K562 (cell line): ENCODE data around the gene SH3BP5. TPM values are rescaled to one million over a fixed set of nuclear protein-coding genes. Genes with fewer than 3 reads are reported as not detected.

ENCODE experiments used
- ATF1 ChIP-seq, 2 experiments: fragments of 450-650 bp in 1 of 2; IDR thresholded peaks; 2 replicates each; pipeline ENCODE4 v1.6.1; 2016; ENCODE audit warnings: missing compliant biosample characterization in 1 of 2, missing genetic modification characterization in 1 of 2
- CBX1 ChIP-seq: sonication (generic); IDR thresholded peaks from 2 replicates; pipeline ENCODE4 v1.6.1; 2016; ENCODE audit warnings: antibody characterized with exemption, low read depth, mild to moderate bottlenecking
- CEBPG ChIP-seq, 3 experiments: fragments of 200-800 bp in 1 of 3; sonication (Bioruptor generic) in 1 of 3; sonication (generic) in 1 of 3; formaldehyde crosslinking in 1 of 3; IDR thresholded peaks in 2 of 3; conservative IDR thresholded peaks in 1 of 3; 2 replicates each; pipeline versions ENCODE4 v1.6.1 to v1.8.0; 2016 to 2022; ENCODE audit warnings: missing compliant biosample characterization in 2 of 3, missing genetic modification characterization in 2 of 3, mild to moderate bottlenecking in 1 of 3, missing genetic modification reagents in 1 of 3
- CGGBP1 ChIP-seq: fragments of 250-450 bp; sonication (Bioruptor Pico); IDR thresholded peaks from 2 replicates; pipeline ENCODE4 v1.9.0; 2021; ENCODE audit warnings: mild to moderate bottlenecking
- CHD2 ChIP-seq: IDR thresholded peaks from 2 replicates; pipeline ENCODE4 v1.6.1; 2011; ENCODE audit warnings: low read depth, low read length
- COPS2 ChIP-seq: fragments of 450-650 bp; conservative IDR thresholded peaks from 2 replicates; pipeline ENCODE4 v1.6.1; 2016; ENCODE audit warnings: mild to moderate bottlenecking, moderate library complexity
- FOXA1 ChIP-seq: fragments of 450-650 bp; IDR thresholded peaks from 2 replicates; pipeline ENCODE4 v1.6.1; 2016; ENCODE audit warnings: mild to moderate bottlenecking, borderline replicate concordance
- GABPA ChIP-seq: fragments of 200-800 bp; sonication (Bioruptor generic); conservative IDR thresholded peaks from 2 replicates; pipeline ENCODE4 v1.6.1; 2016; ENCODE audit warnings: low read depth, missing genetic modification characterization, missing compliant biosample characterization
- GATA2 ChIP-seq: sonication (generic); formaldehyde crosslinking; IDR thresholded peaks from 2 replicates; pipeline ENCODE4 v1.4.0; 2020; ENCODE audit warnings: mild to moderate bottlenecking, missing genetic modification reagents
- IRF2 ChIP-seq: sonication (generic); formaldehyde crosslinking; IDR thresholded peaks from 2 replicates; pipeline ENCODE4 v1.8.1; 2022; ENCODE audit warnings: mild to moderate bottlenecking, missing genetic modification reagents
- MAX ChIP-seq: sonication (generic); formaldehyde crosslinking; IDR thresholded peaks from 2 replicates; pipeline ENCODE4 v1.9.0; 2022; ENCODE audit warnings: mild to moderate bottlenecking, missing genetic modification reagents
- SPI1 ChIP-seq: IDR thresholded peaks from 2 replicates; pipeline ENCODE4 v1.6.1; 2011; ENCODE audit warnings: low read depth, low read length, control low read depth, borderline replicate concordance
- polyA plus RNA-seq, 8 experiments: library from polyadenylated mRNA; depleted of rRNA in 4 of 8; stranded (reverse) in 5 of 8; unstranded in 3 of 8; fragments of >200 nt; fragmentation: Nextera tagmentation in 2 of 8; fragmentation: Illumina TruSeq in 1 of 8; extraction: Ambion mirVana in 2 of 8; extraction: Trizol in 1 of 8; gene quantifications; 2 replicates each; pipeline versions ENCODE4 v1.2.1 to v1.2.3, GENCODE V29; 2011 to 2014; ENCODE audit warnings: inconsistent platforms in 1 of 8, missing spikeins in 1 of 8
- total RNA-seq, 7 experiments: library from RNA; depleted of rRNA in 6 of 7; stranded (reverse); fragments of >200 nt in 6 of 7; fragmentation: Illumina TruSeq in 2 of 7; extraction: Trizol in 2 of 7; gene quantifications; 2 replicates each; pipeline versions ENCODE4 v1.2.1 to v1.2.3, GENCODE V29; 2011 to 2021; ENCODE audit warnings: low replicate concordance in 1 of 7
- TF ChIP-seq, protein P1 (sequence below): fragments of 450-650 bp; formaldehyde crosslinking; IDR thresholded peaks from 2 replicates; pipeline ENCODE4 v1.4.0; 2020; ENCODE audit warnings: mild to moderate bottlenecking, moderate library complexity
- TF ChIP-seq, protein P2 (sequence below): sonication (generic); formaldehyde crosslinking; IDR thresholded peaks from 2 replicates; pipeline ENCODE4 v1.8.0; 2022; ENCODE audit warnings: mild to moderate bottlenecking, missing genetic modification reagents
- TF ChIP-seq, protein P3 (sequence below): fragments of 450-650 bp; formaldehyde crosslinking; IDR thresholded peaks from 2 replicates; pipeline ENCODE4 v1.4.0; 2020; ENCODE audit warnings: mild to moderate bottlenecking
- TF ChIP-seq, protein P4 (sequence below): fragments of 250-450 bp; sonication (Bioruptor Pico); IDR thresholded peaks from 2 replicates; pipeline ENCODE4 v1.8.0; 2021; ENCODE audit warnings: mild to moderate bottlenecking, moderate library complexity

The SH3BP5 gene
- total and polyA plus RNA-seq, 9 of the 15 experiments (the other 6 are each of a cell fraction or from before 2014, with no cell fraction given): 2.9 to 29.0 (median 14.9) TPM

GRCh38 chr3:15205934-15206661 lies 126.3 kb downstream of the SH3BP5 start, which contains the start of gene CAPN7 (continued):
- TF ChIP-seq, protein P1, sequence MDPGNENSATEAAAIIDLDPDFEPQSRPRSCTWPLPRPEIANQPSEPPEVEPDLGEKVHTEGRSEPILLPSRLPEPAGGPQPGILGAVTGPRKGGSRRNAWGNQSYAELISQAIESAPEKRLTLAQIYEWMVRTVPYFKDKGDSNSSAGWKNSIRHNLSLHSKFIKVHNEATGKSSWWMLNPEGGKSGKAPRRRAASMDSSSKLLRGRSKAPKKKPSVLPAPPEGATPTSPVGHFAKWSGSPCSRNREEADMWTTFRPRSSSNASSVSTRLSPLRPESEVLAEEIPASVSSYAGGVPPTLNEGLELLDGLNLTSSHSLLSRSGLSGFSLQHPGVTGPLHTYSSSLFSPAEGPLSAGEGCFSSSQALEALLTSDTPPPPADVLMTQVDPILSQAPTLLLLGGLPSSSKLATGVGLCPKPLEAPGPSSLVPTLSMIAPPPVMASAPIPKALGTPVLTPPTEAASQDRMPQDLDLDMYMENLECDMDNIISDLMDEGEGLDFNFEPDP (CRISPR knock-in tag): no peak
- TF ChIP-seq CGGBP1: peak; percentile 87; the same call in 1 of the 2 replicates
- no peak for TF ChIP-seq CEBPG (CRISPR knock-in tag; IDR thresholded peaks at IDR 0.05)
- no peak for TF ChIP-seq CEBPG (tag; conservative IDR thresholded peaks at IDR 0.05 in 1 of 2, IDR thresholded peaks at IDR 0.05 in 1 of 2)
- peak; percentile 83 for TF ChIP-seq CBX1
- TF ChIP-seq, protein P2, sequence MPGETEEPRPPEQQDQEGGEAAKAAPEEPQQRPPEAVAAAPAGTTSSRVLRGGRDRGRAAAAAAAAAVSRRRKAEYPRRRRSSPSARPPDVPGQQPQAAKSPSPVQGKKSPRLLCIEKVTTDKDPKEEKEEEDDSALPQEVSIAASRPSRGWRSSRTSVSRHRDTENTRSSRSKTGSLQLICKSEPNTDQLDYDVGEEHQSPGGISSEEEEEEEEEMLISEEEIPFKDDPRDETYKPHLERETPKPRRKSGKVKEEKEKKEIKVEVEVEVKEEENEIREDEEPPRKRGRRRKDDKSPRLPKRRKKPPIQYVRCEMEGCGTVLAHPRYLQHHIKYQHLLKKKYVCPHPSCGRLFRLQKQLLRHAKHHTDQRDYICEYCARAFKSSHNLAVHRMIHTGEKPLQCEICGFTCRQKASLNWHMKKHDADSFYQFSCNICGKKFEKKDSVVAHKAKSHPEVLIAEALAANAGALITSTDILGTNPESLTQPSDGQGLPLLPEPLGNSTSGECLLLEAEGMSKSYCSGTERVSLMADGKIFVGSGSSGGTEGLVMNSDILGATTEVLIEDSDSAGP (CRISPR knock-in tag): no peak; the same call in 1 of the 2 replicates
- no peak for TF ChIP-seq SPI1
- TF ChIP-seq MAX: peak; percentile 91
- no peak for TF ChIP-seq FOXA1
- peak; percentile 81; the same call in 1 of the 2 replicates for TF ChIP-seq IRF2 (CRISPR knock-in tag)
- peak; percentile 93 for TF ChIP-seq CHD2
- TF ChIP-seq COPS2: no peak
- no peak for TF ChIP-seq ATF1 (CRISPR knock-in tag; IDR thresholded peaks at IDR 0.05)
- peak; percentile 81 for TF ChIP-seq ATF1 (tag; IDR thresholded peaks at IDR 0.05)
- TF ChIP-seq, protein P3, sequence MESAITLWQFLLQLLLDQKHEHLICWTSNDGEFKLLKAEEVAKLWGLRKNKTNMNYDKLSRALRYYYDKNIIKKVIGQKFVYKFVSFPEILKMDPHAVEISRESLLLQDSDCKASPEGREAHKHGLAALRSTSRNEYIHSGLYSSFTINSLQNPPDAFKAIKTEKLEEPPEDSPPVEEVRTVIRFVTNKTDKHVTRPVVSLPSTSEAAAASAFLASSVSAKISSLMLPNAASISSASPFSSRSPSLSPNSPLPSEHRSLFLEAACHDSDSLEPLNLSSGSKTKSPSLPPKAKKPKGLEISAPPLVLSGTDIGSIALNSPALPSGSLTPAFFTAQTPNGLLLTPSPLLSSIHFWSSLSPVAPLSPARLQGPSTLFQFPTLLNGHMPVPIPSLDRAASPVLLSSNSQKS (CRISPR knock-in tag): 0 out of 2 replicates have a peak, but pooled peaks have one; percentile 59
- TF ChIP-seq, protein P4, sequence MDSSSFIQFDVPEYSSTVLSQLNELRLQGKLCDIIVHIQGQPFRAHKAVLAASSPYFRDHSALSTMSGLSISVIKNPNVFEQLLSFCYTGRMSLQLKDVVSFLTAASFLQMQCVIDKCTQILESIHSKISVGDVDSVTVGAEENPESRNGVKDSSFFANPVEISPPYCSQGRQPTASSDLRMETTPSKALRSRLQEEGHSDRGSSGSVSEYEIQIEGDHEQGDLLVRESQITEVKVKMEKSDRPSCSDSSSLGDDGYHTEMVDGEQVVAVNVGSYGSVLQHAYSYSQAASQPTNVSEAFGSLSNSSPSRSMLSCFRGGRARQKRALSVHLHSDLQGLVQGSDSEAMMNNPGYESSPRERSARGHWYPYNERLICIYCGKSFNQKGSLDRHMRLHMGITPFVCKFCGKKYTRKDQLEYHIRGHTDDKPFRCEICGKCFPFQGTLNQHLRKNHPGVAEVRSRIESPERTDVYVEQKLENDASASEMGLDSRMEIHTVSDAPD: no peak; the same call in 1 of the 2 replicates
- peak; percentile 21; the same call in 1 of the 2 replicates for TF ChIP-seq GABPA
- TF ChIP-seq GATA2 (CRISPR knock-in tag): no peak
